COR-L47 (cell line): ENCODE measurements around the gene RPP14.

ENCODE experiments used
- DNase-seq: peaks from one replicate; lab custom pipeline; 2025; lab: John Stamatoyannopoulos, UW

The RPP14 gene

GRCh38 chr3:58357402-58357801 is 51.4 kb downstream of the RPP14 start:
- DNase-seq = no peak

- DNase-seq = no peak
Measured at GRCh38 chr3:58358092-58358491, 52.0 kb downstream of the RPP14 start.

GRCh38 chr3:58358808-58359207 is 52.8 kb downstream of the RPP14 start:
- DNase-seq = no peak

- no peak for DNase-seq
Measured at GRCh38 chr3:58359621-58360020, 53.6 kb downstream of the RPP14 start.

- no peak for DNase-seq
Measured at GRCh38 chr3:58361866-58362265, 55.8 kb downstream of the RPP14 start.

- no peak for DNase-seq
Measured at GRCh38 chr3:58366699-58367098, 60.7 kb downstream of the RPP14 start.

GRCh38 chr3:58369038-58369437 is 63.0 kb downstream of the RPP14 start:
- DNase-seq = no peak
